ENCODE measurements around the gene ADAMTS9.

Gene ADAMTS9

GRCh38 chr3:64728428-64728827 is 40.6 kb upstream of the ADAMTS9 start:
- no peaks in the 10 kb centered on the region for H3K4me1 ChIP-seq (ENCODE audit: control insufficient read depth, insufficient read depth, low read depth, low read length)
- H2BK5ac ChIP-seq (ENCODE audit: low read depth, low read length, poor library complexity, severe bottlenecking) = no peak overlapping the region
- no peaks in the 10 kb centered on the region for H3K9me3 ChIP-seq (ENCODE audit: control insufficient read depth, low read length)
- H2AFZ ChIP-seq (ENCODE audit: low read depth, low read length) = no peak overlapping the region
- H4K91ac ChIP-seq (ENCODE audit: low read length) = no peak overlapping the region
- no peak overlapping the region for H2AK5ac ChIP-seq (ENCODE audit: low read length, severe bottlenecking)
- WGBS = 71% methylated on average over 4 of the region's 4 CpGs
- H3K18ac ChIP-seq (ENCODE audit: low read depth in 1 of 2, low read length in 2 of 2) = no peak overlapping the region
- H3K4ac ChIP-seq (ENCODE audit: low read depth in 1 of 2, low read length in 2 of 2) = no peak overlapping the region
- H3K27me3 ChIP-seq (ENCODE audit: control insufficient read depth in 1 of 2, insufficient read depth in 1 of 2, low read length in 2 of 2) = no peaks in the 10 kb centered on the region
- no peak overlapping the region for H2BK120ac ChIP-seq (ENCODE audit: low read depth, low read length)
- H2BK12ac ChIP-seq (ENCODE audit: low read length in 2 of 2) = no peak overlapping the region
- no peak overlapping the region for H3K9ac ChIP-seq (ENCODE audit: low read length)
- no peak overlapping the region for H3K4me2 ChIP-seq (ENCODE audit: low read length, poor library complexity, severe bottlenecking)
- no peak overlapping the region for H3K14ac ChIP-seq (ENCODE audit: low read length in 2 of 2)
- no peak overlapping the region for H2BK15ac ChIP-seq (ENCODE audit: low read depth, poor library complexity, severe bottlenecking)
- DNase-seq = no peak
- no peaks in the 10 kb centered on the region for H3K36me3 ChIP-seq (ENCODE audit: control insufficient read depth in 1 of 2, insufficient read depth in 2 of 2, low read depth in 1 of 2, low read length in 2 of 2)
- no peaks in the 10 kb centered on the region for H3K79me1 ChIP-seq (replicated peaks; ENCODE audit: low read length, poor library complexity, severe bottlenecking)
- H3K27ac ChIP-seq (ENCODE audit: low read length, poor library complexity, severe bottlenecking) = no peak overlapping the region
- no peak overlapping the region for H4K8ac ChIP-seq (ENCODE audit: low read length)
- H3K4me3 ChIP-seq (ENCODE audit: insufficient read depth in 1 of 2, low read depth in 1 of 2, low read length in 2 of 2) = no peak overlapping the region
- H3K23ac ChIP-seq (ENCODE audit: low read length in 2 of 2) = no peak overlapping the region

GRCh38 chr3:64726414-64727090 is 38.8 kb upstream of the ADAMTS9 start:
- H3K9ac ChIP-seq (ENCODE audit: low read length) = no peak overlapping the region
- H3K23ac ChIP-seq (ENCODE audit: low read length in 2 of 2) = no peak overlapping the region
- no peak overlapping the region for H2BK5ac ChIP-seq (ENCODE audit: low read depth, low read length, poor library complexity, severe bottlenecking)
- no peak for DNase-seq
- no peak overlapping the region for H3K14ac ChIP-seq (ENCODE audit: low read length in 2 of 2)
- H2BK15ac ChIP-seq (ENCODE audit: low read depth, poor library complexity, severe bottlenecking) = no peak overlapping the region
- H3K4ac ChIP-seq (ENCODE audit: low read depth in 1 of 2, low read length in 2 of 2) = no peak overlapping the region
- no peaks in the 10 kb centered on the region for H3K4me1 ChIP-seq (ENCODE audit: control insufficient read depth, insufficient read depth, low read depth, low read length)
- H3K18ac ChIP-seq (ENCODE audit: low read depth in 1 of 2, low read length in 2 of 2) = no peak overlapping the region
- H4K91ac ChIP-seq (ENCODE audit: low read length) = no peak overlapping the region
- no peak overlapping the region for H3K4me3 ChIP-seq (ENCODE audit: insufficient read depth in 1 of 2, low read depth in 1 of 2, low read length in 2 of 2)
- no peaks in the 10 kb centered on the region for H3K79me1 ChIP-seq (replicated peaks; ENCODE audit: low read length, poor library complexity, severe bottlenecking)
- no peak overlapping the region for H2BK12ac ChIP-seq (ENCODE audit: low read length in 2 of 2)
- no peak overlapping the region for H3K27ac ChIP-seq (ENCODE audit: low read length, poor library complexity, severe bottlenecking)
- H3K36me3 ChIP-seq (ENCODE audit: control insufficient read depth in 1 of 2, insufficient read depth in 2 of 2, low read depth in 1 of 2, low read length in 2 of 2) = no peaks in the 10 kb centered on the region
- H4K8ac ChIP-seq (ENCODE audit: low read length) = no peak overlapping the region
- H3K9me3 ChIP-seq (ENCODE audit: control insufficient read depth, low read length) = no peaks in the 10 kb centered on the region
- no peak overlapping the region for H2AFZ ChIP-seq (ENCODE audit: low read depth, low read length)
- H2BK120ac ChIP-seq (ENCODE audit: low read depth, low read length) = no peak overlapping the region
- H2AK5ac ChIP-seq (ENCODE audit: low read length, severe bottlenecking) = no peak overlapping the region
- H3K27me3 ChIP-seq (ENCODE audit: control insufficient read depth in 1 of 2, insufficient read depth in 1 of 2, low read length in 2 of 2) = no peaks in the 10 kb centered on the region
- WGBS = 83% methylated on average over 2 of the region's 3 CpGs
- no peak overlapping the region for H3K4me2 ChIP-seq (ENCODE audit: low read length, poor library complexity, severe bottlenecking)

GRCh38 chr3:64718976-64719375 is 31.2 kb upstream of the ADAMTS9 start:
- no peak overlapping the region for H2BK120ac ChIP-seq (ENCODE audit: low read depth, low read length)
- H3K4me1 ChIP-seq (ENCODE audit: control insufficient read depth, insufficient read depth, low read depth, low read length) = no peaks in the 10 kb centered on the region
- H2BK12ac ChIP-seq (ENCODE audit: low read length in 2 of 2) = no peak overlapping the region
- no peak overlapping the region for H3K27ac ChIP-seq (ENCODE audit: low read length, poor library complexity, severe bottlenecking)
- 97% methylated on average over 3 of the region's 4 CpGs for WGBS
- no peak overlapping the region for H2BK5ac ChIP-seq (ENCODE audit: low read depth, low read length, poor library complexity, severe bottlenecking)
- H4K91ac ChIP-seq (ENCODE audit: low read length) = no peak overlapping the region
- no peaks in the 10 kb centered on the region for H3K27me3 ChIP-seq (ENCODE audit: control insufficient read depth in 1 of 2, insufficient read depth in 1 of 2, low read length in 2 of 2)
- no peak overlapping the region for H2AFZ ChIP-seq (ENCODE audit: low read depth, low read length)
- no peak overlapping the region for H3K23ac ChIP-seq (ENCODE audit: low read length in 2 of 2)
- H3K9ac ChIP-seq (ENCODE audit: low read length) = no peak overlapping the region
- no peak overlapping the region for H3K4me3 ChIP-seq (ENCODE audit: insufficient read depth in 1 of 2, low read depth in 1 of 2, low read length in 2 of 2)
- no peaks in the 10 kb centered on the region for H3K9me3 ChIP-seq (ENCODE audit: control insufficient read depth, low read length)
- no peak overlapping the region for H4K8ac ChIP-seq (ENCODE audit: low read length)
- no peak overlapping the region for H3K18ac ChIP-seq (ENCODE audit: low read depth in 1 of 2, low read length in 2 of 2)
- no peaks in the 10 kb centered on the region for H3K36me3 ChIP-seq (ENCODE audit: control insufficient read depth in 1 of 2, insufficient read depth in 2 of 2, low read depth in 1 of 2, low read length in 2 of 2)
- H3K4ac ChIP-seq (ENCODE audit: low read depth in 1 of 2, low read length in 2 of 2) = no peak overlapping the region
- no peak overlapping the region for H3K14ac ChIP-seq (ENCODE audit: low read length in 2 of 2)
- no peak for DNase-seq
- H3K4me2 ChIP-seq (ENCODE audit: low read length, poor library complexity, severe bottlenecking) = no peak overlapping the region
- no peaks in the 10 kb centered on the region for H3K79me1 ChIP-seq (replicated peaks; ENCODE audit: low read length, poor library complexity, severe bottlenecking)
- no peak overlapping the region for H2BK15ac ChIP-seq (ENCODE audit: low read depth, poor library complexity, severe bottlenecking)
- no peak overlapping the region for H2AK5ac ChIP-seq (ENCODE audit: low read length, severe bottlenecking)

- Histone ChIP-seq H4K91ac (ENCODE audit: low read length) (no peak overlapping the region), H2BK120ac (ENCODE audit: low read depth, low read length) (no peak overlapping the region), H4K8ac (ENCODE audit: low read length) (no peak overlapping the region)
Measured at GRCh38 chr3:64717872-64718613, 30.2 kb upstream of the ADAMTS9 start.

More at GRCh38 chr3:64717872-64718613, 30.2 kb upstream of the ADAMTS9 start:
- Histone ChIP-seq H3K4ac (ENCODE audit: low read depth in 1 of 2, low read length in 2 of 2) (no peak overlapping the region), H3K4me3 (ENCODE audit: insufficient read depth in 1 of 2, low read depth in 1 of 2, low read length in 2 of 2) (no peak overlapping the region), H3K23ac (ENCODE audit: low read length in 2 of 2) (no peak overlapping the region), H3K36me3 (ENCODE audit: control insufficient read depth in 1 of 2, insufficient read depth in 2 of 2, low read depth in 1 of 2, low read length in 2 of 2) (no peaks in the 10 kb centered on the region), H3K27ac (ENCODE audit: low read length, poor library complexity, severe bottlenecking) (no peak overlapping the region), H3K4me1 (ENCODE audit: control insufficient read depth, insufficient read depth, low read depth, low read length) (no peaks in the 10 kb centered on the region), H3K14ac (ENCODE audit: low read length in 2 of 2) (no peak overlapping the region), H3K18ac (ENCODE audit: low read depth in 1 of 2, low read length in 2 of 2) (no peak overlapping the region), H2BK12ac (ENCODE audit: low read length in 2 of 2) (no peak overlapping the region), H3K9ac (ENCODE audit: low read length) (no peak overlapping the region), H3K79me1 (replicated peaks; ENCODE audit: low read length, poor library complexity, severe bottlenecking) (no peaks in the 10 kb centered on the region), H2BK5ac (ENCODE audit: low read depth, low read length, poor library complexity, severe bottlenecking) (no peak overlapping the region), H2BK15ac (ENCODE audit: low read depth, poor library complexity, severe bottlenecking) (no peak overlapping the region), H3K27me3 (ENCODE audit: control insufficient read depth in 1 of 2, insufficient read depth in 1 of 2, low read length in 2 of 2) (no peaks in the 10 kb centered on the region), H3K9me3 (ENCODE audit: control insufficient read depth, low read length) (no peaks in the 10 kb centered on the region), H2AK5ac (ENCODE audit: low read length, severe bottlenecking) (no peak overlapping the region), H3K4me2 (ENCODE audit: low read length, poor library complexity, severe bottlenecking) (no peak overlapping the region), H2AFZ (ENCODE audit: low read depth, low read length) (no peak overlapping the region)
- DNase-seq = no peak
- 84% methylated on average over 4 of the region's 5 CpGs for WGBS
